Activated naive CD8-positive, alpha-beta T cell treated with anti-CD3 and anti-CD28 coated beads, Interleukin-2, amount 50 U/mL, for 24 hours (primary cell): Measurements from ENCODE around the gene SF3B3.
"Not testable (repeated sequence)": the region's sequence is repeated elsewhere in the genome, so short reads cannot be mapped to it uniquely, and the experiment has no call there.

Experiments
- ATAC-seq: fragments of 150-1000 bp; cut with Tn5 transposase; one replicate; pipeline ENCODE4 v1.10.0; 2021
- DNase-seq: peaks from one replicate; pipeline ENCODE4 v3.0.0; 2021
- H3K27ac Mint-ChIP-seq: one replicate; pipeline ENCODE4 v1.8.0; 2021; ENCODE audit warnings: mild to moderate bottlenecking, mixed read lengths
- H3K27me3 Mint-ChIP-seq: one replicate; pipeline ENCODE4 v1.8.0; 2021; ENCODE audit warnings: mixed read lengths
- H3K36me3 Mint-ChIP-seq: one replicate; pipeline ENCODE4 v1.8.0; 2021; ENCODE audit warnings: low read depth, mixed read lengths
- H3K4me1 Mint-ChIP-seq: one replicate; pipeline ENCODE4 v1.8.0; 2021; ENCODE audit warnings: mixed read lengths
- H3K4me3 Mint-ChIP-seq: one replicate; pipeline ENCODE4 v1.8.0; 2021; ENCODE audit warnings: mild to moderate bottlenecking, moderate library complexity, mixed read lengths
- H3K9me3 Mint-ChIP-seq: one replicate; pipeline ENCODE4 v1.8.0; 2021; ENCODE audit warnings: mixed read lengths

SF3B3 gene

DNA sequence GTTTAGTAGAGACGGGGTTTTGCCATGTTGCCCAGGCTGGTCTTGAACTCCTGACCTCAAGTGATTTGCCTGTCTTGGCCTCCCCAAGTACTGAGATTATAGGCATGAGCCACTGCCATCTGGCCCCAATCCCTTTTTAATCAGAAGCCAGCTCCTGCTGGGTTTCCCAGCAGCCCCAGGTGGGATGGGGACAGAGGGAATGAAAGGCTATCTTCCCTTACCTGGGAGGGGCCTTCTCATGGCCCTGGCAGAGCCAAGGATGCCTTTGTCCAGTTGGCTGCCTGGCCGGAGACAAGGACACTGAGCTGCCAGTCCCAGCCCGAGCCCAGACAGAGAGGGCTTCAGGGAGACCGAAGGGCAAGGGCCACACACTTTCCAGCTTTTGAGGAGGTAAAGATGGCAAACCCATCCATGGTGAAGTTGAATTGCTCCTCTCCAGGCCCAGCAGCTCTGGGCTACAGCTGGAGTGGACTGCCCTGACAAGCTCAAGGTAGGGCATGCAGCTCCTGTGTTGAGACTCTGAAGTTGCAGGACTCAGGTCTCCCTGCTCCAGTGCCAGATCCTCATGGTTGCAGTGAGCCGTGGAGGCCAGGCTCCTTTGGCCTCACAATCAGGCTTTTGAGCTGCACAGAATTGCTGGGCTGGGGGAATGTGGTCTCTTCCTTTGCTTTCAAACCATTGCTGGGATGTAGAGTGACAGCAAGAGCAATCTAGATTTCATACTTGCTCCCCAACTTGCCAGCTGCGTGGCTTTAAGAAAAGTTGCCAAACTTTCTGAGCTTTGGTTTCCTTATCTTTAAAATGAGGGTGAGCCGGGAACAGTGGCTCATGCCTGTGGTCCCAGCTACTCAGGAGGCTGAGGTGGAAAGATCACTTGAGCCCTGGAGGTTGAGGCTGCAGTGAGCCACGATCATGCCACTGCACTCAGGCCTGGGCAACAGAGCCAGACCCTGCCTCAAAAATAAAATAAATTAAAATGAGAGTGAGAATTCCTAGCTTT, 78.3 kb downstream of the SF3B3 start:
- Mint-ChIP-seq H3K4me1 (no peaks in the 10 kb centered on the region), H3K27ac (no peak overlapping the region), H3K9me3 (no peaks in the 10 kb centered on the region), H3K36me3 (no peaks in the 10 kb centered on the region), H3K4me3 (no peak overlapping the region), H3K27me3 (peaks cover 3% of the 10 kb centered on the region)
- ATAC-seq (no peak), DNase-seq (no peak)

DNA sequence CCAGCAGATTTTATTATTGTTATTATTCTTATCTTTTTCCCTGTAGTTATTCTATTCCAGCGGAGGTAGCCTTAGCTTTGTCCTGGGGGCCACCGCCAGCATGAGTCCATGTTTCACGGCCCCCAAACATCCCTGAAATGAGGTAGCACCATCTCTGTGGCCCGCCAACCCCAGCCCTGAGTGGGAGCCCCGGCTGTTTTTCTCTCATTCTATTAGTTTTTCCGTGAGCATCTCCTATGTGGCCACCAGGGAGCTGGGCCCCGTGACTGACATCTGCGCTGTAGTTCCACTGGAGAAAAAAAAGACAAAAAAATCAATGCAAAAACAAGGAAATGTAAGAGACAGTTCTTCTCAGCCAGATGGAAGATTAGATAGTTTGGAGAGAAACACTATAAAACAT, 79.2 kb downstream of the SF3B3 start:
- Mint-ChIP-seq H3K4me3 (no peak overlapping the region), H3K4me1 (no peaks in the 10 kb centered on the region), H3K27ac (no peak overlapping the region), H3K27me3 (peaks cover 3% of the 10 kb centered on the region), H3K9me3 (no peaks in the 10 kb centered on the region), H3K36me3 (no peaks in the 10 kb centered on the region)
- DNase-seq (no peak), ATAC-seq (no peak)

DNA sequence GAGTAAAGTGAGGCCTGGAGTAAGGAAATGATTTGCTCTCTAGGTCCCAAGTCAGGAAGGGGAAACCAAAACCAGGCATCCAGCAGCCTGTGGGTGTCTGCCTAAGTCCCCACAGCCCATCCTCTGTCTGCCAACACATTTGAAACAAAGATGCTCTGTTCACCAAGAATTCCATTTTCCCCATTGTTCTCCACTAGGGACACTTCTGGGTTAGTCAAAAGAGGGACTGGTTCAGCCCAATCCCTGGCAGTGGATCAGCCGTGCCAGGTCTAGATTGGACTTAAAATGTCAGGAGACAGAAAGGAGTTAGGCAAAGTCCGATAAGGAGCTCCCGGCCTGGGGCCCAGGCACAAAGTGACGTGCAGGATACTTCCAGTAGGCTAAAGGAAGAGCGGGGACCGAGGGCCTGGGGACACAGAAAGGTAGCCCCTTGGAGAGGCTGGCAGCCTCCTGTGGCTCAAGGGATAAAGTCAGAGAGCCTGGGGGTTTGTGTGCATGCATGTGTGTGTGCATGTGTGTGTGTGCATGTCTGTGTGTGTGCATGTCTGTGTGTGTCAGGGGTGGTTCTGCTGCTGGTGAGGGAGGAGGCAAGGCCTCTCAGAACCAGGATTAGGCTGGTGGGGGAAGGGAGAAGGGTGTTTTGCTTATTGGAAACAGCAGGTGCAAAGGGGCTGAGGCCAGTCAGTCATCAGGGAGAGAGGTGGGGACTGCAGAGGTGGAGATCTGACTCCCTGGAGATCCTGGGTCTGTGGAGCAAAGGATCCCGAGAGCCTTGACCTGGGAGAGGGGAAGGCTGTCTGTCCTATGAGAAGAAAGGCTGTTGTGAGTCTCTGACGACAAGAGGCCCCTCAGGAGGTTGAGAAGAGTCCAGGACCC, 81.0 kb downstream of the SF3B3 start:
- H3K27ac Mint-ChIP-seq, result no peak overlapping the region
- DNase-seq, result no peak
- ATAC-seq, result no peak
- H3K4me1 Mint-ChIP-seq, result no peaks in the 10 kb centered on the region
- no peaks in the 10 kb centered on the region for H3K36me3 Mint-ChIP-seq
- H3K4me3 Mint-ChIP-seq, result no peak overlapping the region
- H3K9me3 Mint-ChIP-seq, result no peaks in the 10 kb centered on the region
- H3K27me3 Mint-ChIP-seq, result peaks cover 3% of the 10 kb centered on the region

DNA sequence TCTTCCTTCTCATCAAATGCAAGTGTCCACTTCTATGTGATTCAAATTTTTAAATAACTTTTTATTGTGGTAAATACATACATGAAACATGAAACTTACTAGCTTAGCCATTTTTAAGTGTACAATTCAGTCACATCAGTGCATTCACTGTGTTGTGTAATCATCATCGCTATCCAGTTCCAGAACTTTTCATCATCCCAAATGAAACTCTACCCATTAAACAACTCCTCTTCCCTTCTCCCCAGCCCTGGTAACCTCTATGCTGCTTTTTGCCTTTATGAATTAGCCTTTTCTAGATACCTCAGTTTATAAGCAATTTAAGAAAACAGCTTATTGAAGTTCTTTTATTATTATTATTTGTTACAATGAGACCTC, 81.7 kb downstream of the SF3B3 start:
- no peaks in the 10 kb centered on the region for H3K27me3 Mint-ChIP-seq
- H3K9me3 Mint-ChIP-seq, result no peaks in the 10 kb centered on the region
- H3K4me3 Mint-ChIP-seq, result no peak overlapping the region
- no peaks in the 10 kb centered on the region for H3K4me1 Mint-ChIP-seq
- H3K36me3 Mint-ChIP-seq, result no peaks in the 10 kb centered on the region
- DNase-seq, result no peak
- no peak overlapping the region for H3K27ac Mint-ChIP-seq
- ATAC-seq, result no peak

DNA sequence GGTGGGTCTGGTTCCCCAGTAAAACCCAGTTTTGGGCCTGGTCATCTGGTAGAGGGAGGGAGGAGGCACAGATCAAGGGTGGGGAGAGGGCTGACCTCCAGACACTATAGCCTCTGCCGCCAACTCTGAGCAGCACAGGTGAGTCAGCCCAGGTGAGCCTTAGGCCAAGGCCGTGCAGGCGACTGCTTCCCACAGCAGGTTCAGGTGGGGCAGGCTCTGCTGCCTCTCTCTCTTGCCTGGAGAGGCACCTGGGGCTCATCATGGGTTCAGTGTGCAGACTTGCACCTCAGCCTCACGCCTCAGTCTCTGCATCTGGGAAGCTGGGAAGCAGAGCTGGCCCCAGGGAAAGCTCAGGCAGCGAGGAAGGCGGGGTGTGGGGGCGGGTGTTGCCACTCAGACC, 84.9 kb downstream of the SF3B3 start:
- ATAC-seq (no peak), DNase-seq (no peak)
- Mint-ChIP-seq H3K4me3 (no peak overlapping the region), H3K4me1 (no peaks in the 10 kb centered on the region), H3K36me3 (no peaks in the 10 kb centered on the region), H3K9me3 (no peaks in the 10 kb centered on the region), H3K27me3 (no peaks in the 10 kb centered on the region), H3K27ac (no peak overlapping the region)

DNA sequence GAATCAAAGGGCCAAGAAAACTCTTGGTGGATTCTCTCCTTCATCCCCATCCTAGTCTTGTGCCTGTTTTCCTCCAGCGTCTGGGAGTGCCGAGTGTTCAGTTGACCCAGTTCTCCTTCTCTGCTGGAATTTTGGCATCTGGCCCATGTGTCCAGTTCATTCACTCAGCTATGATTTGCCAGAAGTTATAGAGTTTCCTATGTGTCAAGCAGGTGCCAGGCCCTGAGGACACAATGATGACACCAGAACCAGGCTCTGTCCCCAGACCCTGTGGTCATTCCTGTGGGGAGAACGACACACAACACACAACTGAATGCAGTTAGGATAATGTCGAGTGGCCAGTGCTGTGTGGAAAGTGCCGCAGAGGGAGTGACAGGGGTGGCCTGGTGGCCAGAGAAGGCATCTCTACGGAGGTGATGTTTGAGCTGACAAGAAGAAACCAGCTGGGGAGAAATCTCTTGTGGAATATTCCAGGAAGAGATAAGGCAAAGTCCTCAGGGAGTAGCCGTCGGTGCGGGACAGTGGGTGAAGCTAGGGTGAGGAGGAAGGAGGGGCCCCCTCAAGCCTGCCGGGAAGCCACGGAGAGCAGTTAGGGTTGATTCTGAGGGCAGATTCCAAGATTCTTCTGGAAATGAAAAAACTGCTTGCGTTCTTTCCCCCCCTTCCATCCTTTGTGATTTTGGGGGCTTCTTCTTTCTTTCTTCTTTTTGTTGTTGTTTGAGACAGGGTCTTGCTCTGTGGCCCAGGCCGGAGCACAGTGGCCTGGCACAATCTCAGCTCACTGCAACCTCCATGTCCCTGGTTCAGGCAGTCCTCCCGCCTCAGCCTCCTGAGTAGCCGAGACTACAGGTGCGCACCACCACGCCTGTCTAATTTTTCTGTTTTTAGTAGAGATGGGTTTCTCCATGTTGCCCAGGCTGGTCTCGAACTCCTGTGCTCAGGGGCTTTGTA, 86.9 kb downstream of the SF3B3 start:
- Mint-ChIP-seq H3K9me3 (no peaks in the 10 kb centered on the region), H3K4me3 (no peak overlapping the region), H3K36me3 (no peaks in the 10 kb centered on the region), H3K27ac (no peak overlapping the region), H3K4me1 (no peaks in the 10 kb centered on the region), H3K27me3 (no peaks in the 10 kb centered on the region)
- DNase-seq, result no peak
- no peak for ATAC-seq

DNA sequence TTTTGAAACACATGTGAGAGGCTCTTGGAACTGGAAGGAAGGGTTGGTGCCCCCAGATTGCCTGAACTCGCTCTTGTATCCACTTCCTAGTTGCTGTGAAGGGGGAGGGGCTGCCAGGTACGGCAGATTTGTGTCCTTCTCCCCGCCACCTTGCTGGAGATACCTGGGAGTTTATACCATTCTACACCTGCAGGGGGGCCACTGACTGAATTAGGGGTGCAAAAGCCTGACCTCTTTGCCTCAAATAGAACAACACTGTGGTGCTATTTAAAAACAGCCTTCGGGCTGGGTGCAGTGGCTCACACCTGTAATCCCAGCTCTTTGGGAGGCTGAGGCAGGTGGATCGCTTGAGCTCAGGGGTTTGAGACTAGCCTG, 87.6 kb downstream of the SF3B3 start:
- no peaks in the 10 kb centered on the region for H3K36me3 Mint-ChIP-seq
- H3K4me3 Mint-ChIP-seq, result no peak overlapping the region
- no peaks in the 10 kb centered on the region for H3K27me3 Mint-ChIP-seq
- H3K9me3 Mint-ChIP-seq, result no peaks in the 10 kb centered on the region
- H3K27ac Mint-ChIP-seq, result no peak overlapping the region
- DNase-seq, result no peak
- ATAC-seq, result no peak
- no peaks in the 10 kb centered on the region for H3K4me1 Mint-ChIP-seq

DNA sequence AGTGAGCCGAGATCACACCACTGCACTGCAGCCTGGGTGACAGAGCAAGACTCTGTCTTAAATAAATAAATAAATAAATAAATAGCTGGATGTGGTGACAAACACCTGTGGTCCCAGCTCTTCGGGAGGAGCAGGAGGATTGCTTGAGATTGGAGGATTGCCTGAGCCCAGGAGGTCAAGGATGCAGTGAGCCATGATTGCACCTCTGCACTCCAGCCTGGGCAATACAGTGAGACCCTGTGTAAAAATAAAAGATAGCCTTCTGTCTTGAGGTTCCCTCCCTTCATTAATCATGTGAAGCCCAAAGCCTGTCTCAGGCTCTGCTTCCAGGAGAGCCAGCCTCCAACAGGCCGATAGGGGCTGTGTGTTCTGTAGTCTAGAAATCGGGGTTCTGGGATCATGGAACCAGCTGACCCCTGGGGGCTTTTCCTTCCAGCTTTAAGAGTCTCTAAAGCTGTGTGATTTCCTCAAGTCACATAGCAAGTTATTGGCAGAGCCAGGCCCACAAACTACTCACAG, 88.2 kb downstream of the SF3B3 start:
- ATAC-seq (no peak), DNase-seq (no peak)
- no peaks in the 10 kb centered on the region for H3K27me3 Mint-ChIP-seq
- no peaks in the 10 kb centered on the region for H3K9me3 Mint-ChIP-seq
- no peak overlapping the region for H3K27ac Mint-ChIP-seq
- H3K36me3 Mint-ChIP-seq, result no peaks in the 10 kb centered on the region
- no peaks in the 10 kb centered on the region for H3K4me1 Mint-ChIP-seq
- H3K4me3 Mint-ChIP-seq, result no peak overlapping the region

DNA sequence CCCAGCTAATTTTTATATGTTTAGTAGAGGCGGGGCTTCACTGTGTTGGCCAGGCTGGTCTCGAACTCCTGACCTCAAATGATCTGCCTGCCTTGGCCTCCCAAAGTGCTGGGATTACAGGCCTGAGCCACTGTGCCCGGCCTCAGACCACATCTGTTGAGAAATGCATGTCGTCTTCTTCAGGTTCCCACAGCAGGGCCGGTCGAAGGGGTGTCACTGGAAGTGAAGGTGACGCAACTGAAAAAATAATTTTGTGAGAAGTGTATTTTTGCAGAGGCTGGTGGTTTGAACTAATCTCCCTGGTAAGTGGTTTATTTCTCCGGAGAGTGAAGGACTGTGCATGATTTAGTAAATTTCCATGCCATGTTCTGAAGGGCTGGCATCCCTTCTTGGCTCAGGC, 89.3 kb downstream of the SF3B3 start:
- Mint-ChIP-seq H3K4me1 (no peaks in the 10 kb centered on the region), H3K36me3 (no peaks in the 10 kb centered on the region), H3K4me3 (no peak overlapping the region), H3K27me3 (no peaks in the 10 kb centered on the region), H3K27ac (no peak overlapping the region), H3K9me3 (no peaks in the 10 kb centered on the region)
- no peak for DNase-seq
- no peak for ATAC-seq

DNA sequence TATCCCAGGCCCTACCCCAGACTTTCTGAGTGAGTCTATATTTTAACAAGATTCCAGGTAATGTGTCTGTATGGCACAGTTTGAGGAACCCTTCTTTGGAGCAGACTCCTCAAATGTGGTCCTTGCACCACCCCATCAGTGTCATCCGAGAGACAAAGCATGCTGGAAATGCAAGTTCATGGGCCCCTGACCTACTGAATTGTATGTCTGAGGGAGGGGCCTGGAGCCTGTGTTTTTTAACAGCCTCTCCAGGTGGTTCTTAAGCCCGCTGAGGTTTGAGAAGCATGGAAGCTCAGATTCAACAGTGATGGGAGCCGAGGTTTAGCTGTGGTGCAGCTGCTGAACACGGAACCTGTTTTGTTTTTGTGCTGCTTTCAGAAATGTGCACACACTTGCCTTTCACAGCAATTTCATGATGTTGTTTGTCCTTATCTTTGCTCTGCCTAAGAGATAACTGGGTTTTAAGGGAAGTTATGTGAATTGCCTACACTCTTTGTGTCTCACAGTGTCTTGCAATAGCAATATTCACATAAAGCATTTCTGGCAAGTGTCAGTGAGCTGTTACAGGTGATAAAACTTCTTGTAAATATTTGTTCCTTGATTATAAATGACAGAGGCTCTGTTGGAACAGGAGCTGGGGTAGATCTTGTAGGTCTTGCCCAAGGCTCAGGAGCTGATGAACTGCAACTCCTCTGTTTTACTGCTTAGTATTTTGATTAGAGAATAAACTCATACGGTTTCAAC, 90.8 kb downstream of the SF3B3 start:
- Mint-ChIP-seq H3K4me1 (no peaks in the 10 kb centered on the region), H3K9me3 (no peaks in the 10 kb centered on the region), H3K27me3 (no peaks in the 10 kb centered on the region), H3K4me3 (no peak overlapping the region), H3K36me3 (no peaks in the 10 kb centered on the region), H3K27ac (no peak overlapping the region)
- ATAC-seq, result no peak
- no peak for DNase-seq

DNA sequence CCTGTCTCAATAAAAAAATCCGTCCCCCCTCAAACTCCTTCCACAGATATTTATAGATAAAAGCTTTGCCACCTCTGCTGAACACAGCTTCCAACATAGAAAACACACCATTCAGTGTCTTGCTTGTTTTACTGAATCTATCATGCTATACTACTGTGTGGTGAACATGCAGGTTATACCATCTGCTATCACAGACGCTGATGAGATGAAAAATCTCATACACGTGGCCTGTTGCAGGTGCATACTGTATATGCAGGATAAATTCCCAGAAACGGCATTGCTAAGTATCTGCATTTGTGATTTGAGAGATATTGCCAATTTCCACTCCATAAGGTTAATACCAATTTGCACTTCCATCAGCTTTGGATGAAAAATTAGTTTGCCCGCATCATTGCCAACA, 92.3 kb downstream of the SF3B3 start:
- Mint-ChIP-seq H3K27me3 (no peaks in the 10 kb centered on the region), H3K4me1 (no peaks in the 10 kb centered on the region), H3K9me3 (no peaks in the 10 kb centered on the region), H3K27ac (no peak overlapping the region), H3K36me3 (no peaks in the 10 kb centered on the region), H3K4me3 (no peak overlapping the region)
- no peak for ATAC-seq
- no peak for DNase-seq

DNA sequence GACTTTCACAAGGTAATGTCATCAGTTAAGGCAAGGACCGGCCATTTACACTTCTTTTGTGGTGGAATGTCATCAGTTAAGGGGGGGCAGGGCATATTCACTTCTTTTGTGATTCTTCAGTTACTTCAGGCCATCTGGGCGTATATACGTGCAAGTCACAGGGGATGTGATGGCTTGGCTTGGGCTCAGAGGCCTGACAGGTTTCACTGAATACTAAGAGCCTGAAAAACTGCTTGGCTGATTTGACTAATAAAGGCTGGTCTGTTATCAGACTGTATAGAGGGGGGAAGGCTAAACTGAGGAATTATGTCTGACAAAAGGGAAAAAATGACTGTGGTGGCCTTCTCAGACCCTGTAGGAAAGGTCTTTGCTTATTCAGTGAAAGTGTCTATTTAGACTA, 98.2 kb downstream of the SF3B3 start:
- not testable (repeated sequence) for H3K36me3 Mint-ChIP-seq, H3K4me1 Mint-ChIP-seq, H3K27me3 Mint-ChIP-seq, DNase-seq, H3K4me3 Mint-ChIP-seq, H3K9me3 Mint-ChIP-seq, H3K27ac Mint-ChIP-seq, ATAC-seq
